SK-N-SH (cell line): ENCODE data around the gene SLC8B1. TPM values are rescaled to one million over a fixed set of nuclear protein-coding genes. Genes with fewer than 3 reads are reported as not detected.
A peak's percentile ranks its signal among the peaks of the same experiment; 100 is the strongest.

Experiments used
- CTCF ChIA-PET: fragments of 300-600, 350-600 bp; formaldehyde crosslinking; extraction: SDS; loops from one replicate; lab custom pipeline; 2021; lab: Yijun Ruan, JAX
- POLR2A ChIA-PET: fragments of 350-600 bp; sonication (Branson Sonifier 250); formaldehyde crosslinking; extraction: SDS; loops from one replicate; lab custom pipeline; 2020; ENCODE audit warnings: antibody characterized with exemption, inconsistent platforms; lab: Yijun Ruan, JAX
- DNase-seq: peaks from one replicate; pipeline ENCODE4 v3.0.0; 2012
- H2AFZ ChIP-seq: fragments of 200-600 bp; sonication (generic); 2 replicates; pipeline ENCODE4 v1.8.1; 2016; ENCODE audit warnings: antibody characterized with exemption, mild to moderate bottlenecking, low read depth
- H3F3A ChIP-seq: fragments of 200-600 bp; sonication (generic); replicated peaks from 2 replicates; pipeline ENCODE3; 2016; ENCODE audit warnings: antibody characterized with exemption, mild to moderate bottlenecking; ENCODE audit not compliant: insufficient read depth
- H3K27ac ChIP-seq, 2 experiments: fragments of 200-500 bp in 1 of 2; fragments of 200-600 bp in 1 of 2; sonication (Bioruptor generic) in 1 of 2; sonication (generic), shearing (Covaris generic) in 1 of 2; 2 replicates each; pipeline versions ENCODE4 v1.5.1 to v1.6.1; 2014 to 2016; ENCODE audit warnings: low read depth in 2 of 2, inconsistent platforms in 1 of 2, low read length in 1 of 2, mild to moderate bottlenecking in 1 of 2, mixed read lengths in 1 of 2
- H3K27me3 ChIP-seq: fragments of 200-600 bp; sonication (generic), shearing (Covaris generic); 2 replicates; pipeline ENCODE4 v1.6.1; 2016; ENCODE audit warnings: mixed run types; ENCODE audit not compliant: insufficient read depth
- H3K36me3 ChIP-seq, 2 experiments: fragments of 200-500 bp in 1 of 2; fragments of 200-600 bp in 1 of 2; sonication (Bioruptor generic) in 1 of 2; sonication (generic) in 1 of 2; replicated peaks in 1 of 2; 2 replicates each; pipeline versions ENCODE3 to v1.5.1; 2014 to 2016; ENCODE audit warnings: low read length in 1 of 2, mild to moderate bottlenecking in 1 of 2; ENCODE audit not compliant: insufficient read depth in 2 of 2, control insufficient read depth in 1 of 2
- H3K4me1 ChIP-seq, 2 experiments: fragments of 200-500 bp in 1 of 2; fragments of 200-600 bp in 1 of 2; sonication (Bioruptor generic) in 1 of 2; sonication (generic), shearing (Covaris generic) in 1 of 2; 2 replicates each; pipeline versions ENCODE4 v1.5.1 to v1.6.1; 2014 to 2016; ENCODE audit warnings: low read depth in 1 of 2, low read length in 1 of 2, mixed run types in 1 of 2; ENCODE audit not compliant: insufficient read depth in 2 of 2, control insufficient read depth in 1 of 2
- H3K4me2 ChIP-seq: fragments of 200-600 bp; sonication (generic), shearing (Covaris generic); 2 replicates; pipeline ENCODE4 v1.6.1; 2017; ENCODE audit warnings: mixed run types
- H3K4me3 ChIP-seq, 2 experiments: fragments of 200-500 bp in 1 of 2; fragments of 200-600 bp in 1 of 2; sonication (Bioruptor generic) in 1 of 2; sonication (generic), shearing (Covaris generic) in 1 of 2; 2 replicates each; pipeline versions ENCODE4 v1.5.1 to v1.8.1; 2014 to 2016; ENCODE audit warnings: low read depth in 2 of 2, inconsistent platforms in 1 of 2, low read length in 1 of 2, mild to moderate bottlenecking in 1 of 2, mixed read lengths in 1 of 2, moderate library complexity in 1 of 2
- H3K79me2 ChIP-seq: fragments of 200-600 bp; sonication (generic); 2 replicates; pipeline ENCODE4 v1.8.1; 2017; ENCODE audit warnings: mild to moderate bottlenecking; ENCODE audit not compliant: insufficient read depth
- H3K9ac ChIP-seq: fragments of 200-600 bp; sonication (generic); 2 replicates; pipeline ENCODE4 v1.6.1; 2017; ENCODE audit warnings: mixed run types
- H3K9me2 ChIP-seq: fragments of 200-600 bp; sonication (generic); 2 replicates; pipeline ENCODE4 v1.6.1; 2017; ENCODE audit warnings: mixed run types
- H3K9me3 ChIP-seq: fragments of 200-600 bp; sonication (generic); 2 replicates; pipeline ENCODE4 v1.6.1; 2017; ENCODE audit warnings: mixed run types, mild to moderate bottlenecking, moderate library complexity
- H4K20me1 ChIP-seq: fragments of 200-600 bp; sonication (generic); 2 replicates; pipeline ENCODE4 v1.6.1; 2017; ENCODE audit warnings: mild to moderate bottlenecking, mixed run types; ENCODE audit not compliant: insufficient read depth
- CTCF ChIP-seq: fragments of 200-600 bp; sonication (generic); IDR thresholded peaks from 2 replicates; pipeline ENCODE4 v1.6.1; 2017; ENCODE audit warnings: antibody characterized with exemption, mild to moderate bottlenecking, moderate library complexity
- FOSL2 ChIP-seq: IDR thresholded peaks from 2 replicates; pipeline ENCODE4 v1.4.0; 2012; ENCODE audit warnings: low read depth, mild to moderate bottlenecking, moderate library complexity, borderline replicate concordance
- JUND ChIP-seq: IDR thresholded peaks from 2 replicates; pipeline ENCODE4 v1.4.0; 2012
- NRF1 ChIP-seq: IDR thresholded peaks from 2 replicates; pipeline ENCODE4 v1.6.1; 2012; ENCODE audit warnings: low read depth, mild to moderate bottlenecking, low read length
- TAF1 ChIP-seq: IDR thresholded peaks from 2 replicates; pipeline ENCODE4 v1.6.1; 2012; ENCODE audit warnings: low read depth, mild to moderate bottlenecking, low read length, moderate library complexity, borderline replicate concordance
- WGBS: methylation state at CpG from one replicate; pipeline ENCODE4 v1.1.6; 2017; ENCODE audit warnings: low lambda C conversion rate; 5-methylcytosine and 5-hydroxymethylcytosine counted together
- polyA plus RNA-seq, 3 experiments: library from polyadenylated mRNA; depleted of rRNA; stranded (reverse); fragments of >200 nt; gene quantifications; 2 replicates each; pipeline ENCODE4 v1.2.3, GENCODE V29; 2012
- TF ChIP-seq, protein P1 (sequence below): IDR thresholded peaks from 2 replicates; pipeline ENCODE4 v1.4.0; 2012; ENCODE audit warnings: low read depth, borderline replicate concordance
- TF ChIP-seq, protein P2 (sequence below): IDR thresholded peaks from 2 replicates; pipeline ENCODE4 v1.6.1; 2012; ENCODE audit warnings: mild to moderate bottlenecking, low read depth, low read length, moderate library complexity

The SLC8B1 gene
- polyA plus RNA-seq, 1 of the 3 experiments (the other 2 are of a cell fraction) = 12.0 TPM

- TF ChIP-seq, protein P1, sequence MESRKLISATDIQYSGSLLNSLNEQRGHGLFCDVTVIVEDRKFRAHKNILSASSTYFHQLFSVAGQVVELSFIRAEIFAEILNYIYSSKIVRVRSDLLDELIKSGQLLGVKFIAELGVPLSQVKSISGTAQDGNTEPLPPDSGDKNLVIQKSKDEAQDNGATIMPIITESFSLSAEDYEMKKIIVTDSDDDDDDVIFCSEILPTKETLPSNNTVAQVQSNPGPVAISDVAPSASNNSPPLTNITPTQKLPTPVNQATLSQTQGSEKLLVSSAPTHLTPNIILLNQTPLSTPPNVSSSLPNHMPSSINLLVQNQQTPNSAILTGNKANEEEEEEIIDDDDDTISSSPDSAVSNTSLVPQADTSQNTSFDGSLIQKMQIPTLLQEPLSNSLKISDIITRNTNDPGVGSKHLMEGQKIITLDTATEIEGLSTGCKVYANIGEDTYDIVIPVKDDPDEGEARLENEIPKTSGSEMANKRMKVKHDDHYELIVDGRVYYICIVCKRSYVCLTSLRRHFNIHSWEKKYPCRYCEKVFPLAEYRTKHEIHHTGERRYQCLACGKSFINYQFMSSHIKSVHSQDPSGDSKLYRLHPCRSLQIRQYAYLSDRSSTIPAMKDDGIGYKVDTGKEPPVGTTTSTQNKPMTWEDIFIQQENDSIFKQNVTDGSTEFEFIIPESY = no peak
- 0 out of 2 replicates have a peak, but pooled peaks have one; percentile 5 for TF ChIP-seq FOSL2
- TF ChIP-seq, all 33 proteins: peak for 6
Measured at GRCh38 chr12:113271853-113272561, 62.9 kb downstream of the SLC8B1 start (continued).

DNA sequence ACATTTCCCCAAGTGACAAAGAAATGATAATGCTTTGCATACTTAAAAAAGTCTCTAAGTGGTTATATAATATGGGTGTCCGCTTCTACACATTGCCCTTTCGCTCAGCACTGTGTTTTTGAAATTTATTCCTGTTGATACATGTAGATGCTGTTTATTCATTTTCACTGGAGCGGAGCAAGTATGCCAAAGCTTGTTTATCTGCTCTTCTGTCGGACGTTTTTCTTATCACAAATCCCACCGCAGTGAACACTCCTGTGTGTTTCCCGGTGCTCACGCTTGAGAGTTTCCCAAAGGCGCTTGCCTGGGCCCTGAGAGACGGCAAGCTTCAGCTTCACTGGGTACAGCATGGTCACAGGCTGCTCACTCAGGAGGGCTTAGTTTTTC is 63.5 kb downstream of the SLC8B1 start:
- no peak overlapping the region for H2AFZ ChIP-seq
- no peak overlapping the region for H3K9ac ChIP-seq
- no peak for TF ChIP-seq TAF1
- no peak for TF ChIP-seq CTCF
- TF ChIP-seq, protein P2, sequence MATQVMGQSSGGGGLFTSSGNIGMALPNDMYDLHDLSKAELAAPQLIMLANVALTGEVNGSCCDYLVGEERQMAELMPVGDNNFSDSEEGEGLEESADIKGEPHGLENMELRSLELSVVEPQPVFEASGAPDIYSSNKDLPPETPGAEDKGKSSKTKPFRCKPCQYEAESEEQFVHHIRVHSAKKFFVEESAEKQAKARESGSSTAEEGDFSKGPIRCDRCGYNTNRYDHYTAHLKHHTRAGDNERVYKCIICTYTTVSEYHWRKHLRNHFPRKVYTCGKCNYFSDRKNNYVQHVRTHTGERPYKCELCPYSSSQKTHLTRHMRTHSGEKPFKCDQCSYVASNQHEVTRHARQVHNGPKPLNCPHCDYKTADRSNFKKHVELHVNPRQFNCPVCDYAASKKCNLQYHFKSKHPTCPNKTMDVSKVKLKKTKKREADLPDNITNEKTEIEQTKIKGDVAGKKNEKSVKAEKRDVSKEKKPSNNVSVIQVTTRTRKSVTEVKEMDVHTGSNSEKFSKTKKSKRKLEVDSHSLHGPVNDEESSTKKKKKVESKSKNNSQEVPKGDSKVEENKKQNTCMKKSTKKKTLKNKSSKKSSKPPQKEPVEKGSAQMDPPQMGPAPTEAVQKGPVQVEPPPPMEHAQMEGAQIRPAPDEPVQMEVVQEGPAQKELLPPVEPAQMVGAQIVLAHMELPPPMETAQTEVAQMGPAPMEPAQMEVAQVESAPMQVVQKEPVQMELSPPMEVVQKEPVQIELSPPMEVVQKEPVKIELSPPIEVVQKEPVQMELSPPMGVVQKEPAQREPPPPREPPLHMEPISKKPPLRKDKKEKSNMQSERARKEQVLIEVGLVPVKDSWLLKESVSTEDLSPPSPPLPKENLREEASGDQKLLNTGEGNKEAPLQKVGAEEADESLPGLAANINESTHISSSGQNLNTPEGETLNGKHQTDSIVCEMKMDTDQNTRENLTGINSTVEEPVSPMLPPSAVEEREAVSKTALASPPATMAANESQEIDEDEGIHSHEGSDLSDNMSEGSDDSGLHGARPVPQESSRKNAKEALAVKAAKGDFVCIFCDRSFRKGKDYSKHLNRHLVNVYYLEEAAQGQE = no peak
- TF ChIP-seq JUND = no peak
- TF ChIP-seq NRF1 = no peak
- peak overlapping the region; percentile 16; the same call in 1 of the 2 replicates for H3K4me2 ChIP-seq
- no peak overlapping the region for H3K4me3 ChIP-seq
- DNase-seq = no peak
- H3F3A ChIP-seq = no peaks in the 10 kb centered on the region
- no peaks in the 10 kb centered on the region for H3K79me2 ChIP-seq
- no peaks in the 10 kb centered on the region for H3K9me2 ChIP-seq
- H3K27me3 ChIP-seq = no peaks in the 10 kb centered on the region
- peaks cover 5 to 22% of the 10 kb centered on the region in 2 experiments; a peak in 3 of 4 replicates for H3K4me1 ChIP-seq
- peaks cover 0 to 3% of the 10 kb centered on the region in 2 experiments for H3K36me3 ChIP-seq
- 92% methylated on average over 10 of the region's 10 CpGs for WGBS
- no peaks in the 10 kb centered on the region for H4K20me1 ChIP-seq
- no peaks in the 10 kb centered on the region for H3K9me3 ChIP-seq
- peak overlapping the region; percentile 30 to 81; a peak in 3 of 4 replicates for H3K27ac ChIP-seq
- POLR2A ChIA-PET = no interaction called here
- CTCF ChIA-PET = interaction anchor here (0.7 kb wide), 1 partner anchor 12 kb away, joined by 3 read pairs; no protein-coding TSS in a partner anchor
